HG03039 (cell line): Measurements from ENCODE around the gene CDHR2.

Experiments
- ATAC-seq: cut with Tn5 transposase; IDR thresholded peaks from one replicate; pipeline ENCODE4 v1.9.1; 2021; ENCODE audit warnings: mild to moderate bottlenecking, moderate library complexity; ENCODE audit not compliant: unreplicated experiment

Gene CDHR2

GRCh38 chr5:176548967-176549444 is at the start of gene CDHR2:
Gene CDHR2, plus strand, starts transcription at chr5:176549342. Its CDS starts 16,011 bp downstream, at chr5:176565353.
- ATAC-seq = no peak

GRCh38 chr5:176500511-176500910 is 48.6 kb upstream of the CDHR2 start:
- ATAC-seq = no peak

- ATAC-seq = no peak
Observed at GRCh38 chr5:176501333-176501732, 47.8 kb upstream of the CDHR2 start.

- ATAC-seq = no peak
Observed at GRCh38 chr5:176503496-176503895, 45.6 kb upstream of the CDHR2 start.

GRCh38 chr5:176507911-176508310 is 41.2 kb upstream of the CDHR2 start:
- no peak for ATAC-seq

GRCh38 chr5:176508603-176509002 is 40.5 kb upstream of the CDHR2 start:
- ATAC-seq = no peak

- no peak for ATAC-seq
Observed at GRCh38 chr5:176513788-176514187, 35.4 kb upstream of the CDHR2 start.

- ATAC-seq = no peak
Observed at GRCh38 chr5:176514244-176514950, 34.7 kb upstream of the CDHR2 start.

- ATAC-seq = no peak
Observed at GRCh38 chr5:176515396-176515795, 33.7 kb upstream of the CDHR2 start.

- ATAC-seq = no peak
Observed at GRCh38 chr5:176517053-176517661, 32.0 kb upstream of the CDHR2 start.

GRCh38 chr5:176519810-176520720 is 29.1 kb upstream of the CDHR2 start:
- no peak for ATAC-seq

- no peak for ATAC-seq
Observed at GRCh38 chr5:176521286-176521685, 27.9 kb upstream of the CDHR2 start.

GRCh38 chr5:176521699-176522263 is 27.4 kb upstream of the CDHR2 start:
- no peak for ATAC-seq

- ATAC-seq = no peak
Observed at GRCh38 chr5:176524138-176524537, 25.0 kb upstream of the CDHR2 start.

GRCh38 chr5:176524987-176525386 is 24.2 kb upstream of the CDHR2 start:
- no peak for ATAC-seq

GRCh38 chr5:176525677-176526076 is 23.5 kb upstream of the CDHR2 start:
- ATAC-seq = no peak

GRCh38 chr5:176526462-176526861 is 22.7 kb upstream of the CDHR2 start:
- no peak for ATAC-seq

GRCh38 chr5:176527246-176528222 is 21.6 kb upstream of the CDHR2 start:
- ATAC-seq = no peak

GRCh38 chr5:176528301-176528700 is 20.8 kb upstream of the CDHR2 start:
- ATAC-seq = no peak

GRCh38 chr5:176528761-176529115 is 20.4 kb upstream of the CDHR2 start:
- ATAC-seq = no peak
